T-helper 2 cell treated with Interferon-gamma antibody and Interleukin-4, amounts not matched to agents 5 μg/mL and 100 μg/mL, for 36 hours (primary cell): ENCODE measurements around the gene MEX3A.
A peak's percentile ranks its signal among the peaks of the same experiment; 100 is the strongest.
"Not testable (repeated sequence)": the region's sequence is repeated elsewhere in the genome, so short reads cannot be mapped to it uniquely, and the experiment has no call there.

Experiments
- DNase-seq: peaks from one replicate; pipeline ENCODE4 v3.0.0; 2021; ENCODE audit warnings: low spot score
- H3K27ac Mint-ChIP-seq: one replicate; pipeline ENCODE4 v1.8.0; 2021; ENCODE audit warnings: mild to moderate bottlenecking, mixed read lengths
- H3K27me3 Mint-ChIP-seq: one replicate; pipeline ENCODE4 v1.8.0; 2021; ENCODE audit warnings: low read depth, mixed read lengths
- H3K36me3 Mint-ChIP-seq: one replicate; pipeline ENCODE4 v1.8.0; 2021; ENCODE audit warnings: low read depth, mixed read lengths
- H3K4me1 Mint-ChIP-seq: one replicate; pipeline ENCODE4 v1.8.0; 2021; ENCODE audit warnings: low read depth, mixed read lengths
- H3K4me3 Mint-ChIP-seq: one replicate; pipeline ENCODE4 v1.8.0; 2022; ENCODE audit warnings: mild to moderate bottlenecking, moderate library complexity, mixed read lengths
- H3K9me3 Mint-ChIP-seq: one replicate; pipeline ENCODE4 v1.8.0; 2021; ENCODE audit warnings: mixed read lengths

The MEX3A gene

GRCh38 chr1:156073110-156073687, 9.1 kb downstream of the MEX3A start:
- Mint-ChIP-seq H3K4me1 (no peaks in the 10 kb centered on the region), H3K9me3 (no peaks in the 10 kb centered on the region), H3K4me3 (no peak overlapping the region), H3K27ac (no peak overlapping the region), H3K27me3 (peaks cover 8% of the 10 kb centered on the region), H3K36me3 (no peaks in the 10 kb centered on the region)
- DNase-seq: no peak

- H3K27ac Mint-ChIP-seq: no peak overlapping the region
- no peaks in the 10 kb centered on the region for H3K36me3 Mint-ChIP-seq
- peaks cover 3% of the 10 kb centered on the region for H3K27me3 Mint-ChIP-seq
- no peaks in the 10 kb centered on the region for H3K4me1 Mint-ChIP-seq
- no peak overlapping the region for H3K4me3 Mint-ChIP-seq
- DNase-seq: no peak
- H3K9me3 Mint-ChIP-seq: no peaks in the 10 kb centered on the region
Measured at GRCh38 chr1:156072251-156072650, 10.0 kb downstream of the MEX3A start.

GRCh38 chr1:156071332-156071816, 10.9 kb downstream of the MEX3A start:
- not testable (repeated sequence) for H3K9me3 Mint-ChIP-seq, H3K4me3 Mint-ChIP-seq, DNase-seq, H3K27ac Mint-ChIP-seq, H3K36me3 Mint-ChIP-seq, H3K4me1 Mint-ChIP-seq, H3K27me3 Mint-ChIP-seq

- H3K36me3 Mint-ChIP-seq: no peaks in the 10 kb centered on the region
- H3K9me3 Mint-ChIP-seq: no peaks in the 10 kb centered on the region
- H3K27me3 Mint-ChIP-seq: peaks cover 3% of the 10 kb centered on the region
- no peak overlapping the region for H3K4me3 Mint-ChIP-seq
- H3K27ac Mint-ChIP-seq: no peak overlapping the region
- DNase-seq: no peak
- peaks cover 8% of the 10 kb centered on the region for H3K4me1 Mint-ChIP-seq
Measured at GRCh38 chr1:156070548-156070947, 11.7 kb downstream of the MEX3A start.

- Mint-ChIP-seq H3K4me1 (peaks cover 12% of the 10 kb centered on the region), H3K9me3 (no peaks in the 10 kb centered on the region)
Measured at GRCh38 chr1:156069490-156070455, 12.5 kb downstream of the MEX3A start.

GRCh38 chr1:156067262-156067661, 15.0 kb downstream of the MEX3A start:
- Mint-ChIP-seq H3K36me3 (no peaks in the 10 kb centered on the region), H3K4me3 (no peak overlapping the region), H3K9me3 (no peaks in the 10 kb centered on the region), H3K27ac (peak overlapping the region; percentile 38), H3K27me3 (no peaks in the 10 kb centered on the region), H3K4me1 (peaks cover 12% of the 10 kb centered on the region)
- no peak for DNase-seq

More at GRCh38 chr1:156069490-156070455, 12.5 kb downstream of the MEX3A start:
- Mint-ChIP-seq H3K36me3 (no peaks in the 10 kb centered on the region), H3K27me3 (peaks cover 3% of the 10 kb centered on the region), H3K4me3 (no peak overlapping the region), H3K27ac (no peak overlapping the region)
- no peak for DNase-seq

GRCh38 chr1:156065871-156066270, 16.4 kb downstream of the MEX3A start:
- Mint-ChIP-seq H3K27ac (no peak overlapping the region), H3K27me3 (no peaks in the 10 kb centered on the region), H3K9me3 (no peaks in the 10 kb centered on the region), H3K4me1 (peaks cover 12% of the 10 kb centered on the region), H3K36me3 (no peaks in the 10 kb centered on the region), H3K4me3 (no peak overlapping the region)
- DNase-seq: no peak

- no peaks in the 10 kb centered on the region for H3K36me3 Mint-ChIP-seq
- H3K4me3 Mint-ChIP-seq: no peak overlapping the region
- no peak overlapping the region for H3K27ac Mint-ChIP-seq
- peaks cover 12% of the 10 kb centered on the region for H3K4me1 Mint-ChIP-seq
- no peaks in the 10 kb centered on the region for H3K27me3 Mint-ChIP-seq
- no peak for DNase-seq
- H3K9me3 Mint-ChIP-seq: no peaks in the 10 kb centered on the region
Measured at GRCh38 chr1:156065212-156065611, 17.1 kb downstream of the MEX3A start.

- H3K27ac Mint-ChIP-seq: no peak overlapping the region
- H3K4me3 Mint-ChIP-seq: no peak overlapping the region
- peaks cover 12% of the 10 kb centered on the region for H3K4me1 Mint-ChIP-seq
- no peaks in the 10 kb centered on the region for H3K9me3 Mint-ChIP-seq
- no peaks in the 10 kb centered on the region for H3K36me3 Mint-ChIP-seq
- no peak for DNase-seq
- H3K27me3 Mint-ChIP-seq: no peaks in the 10 kb centered on the region
Measured at GRCh38 chr1:156064615-156065014, 17.6 kb downstream of the MEX3A start.

GRCh38 chr1:156063997-156064285, 18.3 kb downstream of the MEX3A start:
- H3K27me3 Mint-ChIP-seq: no peaks in the 10 kb centered on the region
- no peaks in the 10 kb centered on the region for H3K36me3 Mint-ChIP-seq
- no peaks in the 10 kb centered on the region for H3K9me3 Mint-ChIP-seq
- H3K4me1 Mint-ChIP-seq: peaks cover 12% of the 10 kb centered on the region
- no peak overlapping the region for H3K4me3 Mint-ChIP-seq
- no peak for DNase-seq
- no peak overlapping the region for H3K27ac Mint-ChIP-seq

GRCh38 chr1:156062189-156062588, 20.1 kb downstream of the MEX3A start:
- no peak for DNase-seq
- no peaks in the 10 kb centered on the region for H3K9me3 Mint-ChIP-seq
- no peak overlapping the region for H3K27ac Mint-ChIP-seq
- H3K4me3 Mint-ChIP-seq: no peak overlapping the region
- H3K36me3 Mint-ChIP-seq: no peaks in the 10 kb centered on the region
- no peaks in the 10 kb centered on the region for H3K27me3 Mint-ChIP-seq
- H3K4me1 Mint-ChIP-seq: peaks cover 12% of the 10 kb centered on the region

GRCh38 chr1:156060937-156061636, 21.2 kb downstream of the MEX3A start, which contains the start of gene RAB25:
RAB25 (plus strand) TSS chr1:156061160; CDS start chr1:156061401, 241 bp downstream.
- no peak within 1 kb of the TSS for H3K27ac Mint-ChIP-seq
- H3K36me3 Mint-ChIP-seq: peaks cover 4% of the 10 kb centered on the region
- DNase-seq: no peak
- no peaks in the 10 kb centered on the region for H3K27me3 Mint-ChIP-seq
- H3K9me3 Mint-ChIP-seq: no peaks in the 10 kb centered on the region
- peaks cover 11% of the 10 kb centered on the region for H3K4me1 Mint-ChIP-seq
- no peak within 1 kb of the TSS for H3K4me3 Mint-ChIP-seq

- no peaks in the 10 kb centered on the region for H3K9me3 Mint-ChIP-seq
- DNase-seq: no peak
- peaks cover 23% of the 10 kb centered on the region for H3K4me1 Mint-ChIP-seq
- H3K36me3 Mint-ChIP-seq: peaks cover 4% of the 10 kb centered on the region
- peak overlapping the region; percentile 25 for H3K4me3 Mint-ChIP-seq
- H3K27me3 Mint-ChIP-seq: no peaks in the 10 kb centered on the region
- no peak overlapping the region for H3K27ac Mint-ChIP-seq
Measured at GRCh38 chr1:156056326-156056849, 25.9 kb downstream of the MEX3A start.
